Measurements from ENCODE around the gene CUL2.
"Not testable (repeated sequence)": the region's sequence is repeated elsewhere in the genome, so short reads cannot be mapped to it uniquely, and the experiment has no call there.

Gene CUL2

GRCh38 chr10:34974364-34975065 lies 115.6 kb downstream of the CUL2 start:
- not testable (repeated sequence) for H3K27me3 ChIP-seq (ENCODE audit: insufficient read depth, low read length); H3K27ac ChIP-seq (ENCODE audit: low read length); H3K36me3 ChIP-seq (ENCODE audit: insufficient read depth, low read depth, low read length); H3K4me1 ChIP-seq (ENCODE audit: insufficient read depth, low read length); H3K9me3 ChIP-seq (ENCODE audit: insufficient read depth, low read depth, low read length); H3K9ac ChIP-seq (ENCODE audit: low read depth, low read length); H3K4me3 ChIP-seq (ENCODE audit: low read length)

GRCh38 chr10:34973757-34974156 lies 116.4 kb downstream of the CUL2 start:
- not testable (repeated sequence) for H3K27ac ChIP-seq (ENCODE audit: low read length); H3K9ac ChIP-seq (ENCODE audit: low read depth, low read length); H3K4me3 ChIP-seq (ENCODE audit: low read length); H3K4me1 ChIP-seq (ENCODE audit: insufficient read depth, low read length); H3K27me3 ChIP-seq (ENCODE audit: insufficient read depth, low read length); H3K9me3 ChIP-seq (ENCODE audit: insufficient read depth, low read depth, low read length); H3K36me3 ChIP-seq (ENCODE audit: insufficient read depth, low read depth, low read length)

- not testable (repeated sequence) for H3K9ac ChIP-seq (ENCODE audit: low read depth, low read length); H3K36me3 ChIP-seq (ENCODE audit: insufficient read depth, low read depth, low read length); H3K27ac ChIP-seq (ENCODE audit: low read length); H3K4me3 ChIP-seq (ENCODE audit: low read length); H3K4me1 ChIP-seq (ENCODE audit: insufficient read depth, low read length); H3K27me3 ChIP-seq (ENCODE audit: insufficient read depth, low read length); H3K9me3 ChIP-seq (ENCODE audit: insufficient read depth, low read depth, low read length)
Observed at GRCh38 chr10:34973121-34973520, 117.0 kb downstream of the CUL2 start.

- H3K9me3 ChIP-seq (ENCODE audit: insufficient read depth, low read depth, low read length); H3K27me3 ChIP-seq (ENCODE audit: insufficient read depth, low read length); H3K4me1 ChIP-seq (ENCODE audit: insufficient read depth, low read length); H3K9ac ChIP-seq (ENCODE audit: low read depth, low read length); H3K27ac ChIP-seq (ENCODE audit: low read length); H3K36me3 ChIP-seq (ENCODE audit: insufficient read depth, low read depth, low read length); H3K4me3 ChIP-seq (ENCODE audit: low read length): not testable (repeated sequence)
Observed at GRCh38 chr10:34972591-34972990, 117.5 kb downstream of the CUL2 start.

GRCh38 chr10:34971606-34972334 lies 118.4 kb downstream of the CUL2 start:
- not testable (repeated sequence) for H3K9ac ChIP-seq (ENCODE audit: low read depth, low read length)

GRCh38 chr10:34969171-34969570 lies 121.0 kb downstream of the CUL2 start:
- Histone ChIP-seq H3K27me3 (ENCODE audit: insufficient read depth, low read length) (no peaks in the 10 kb centered on the region), H3K9ac (ENCODE audit: low read depth, low read length) (no peak overlapping the region), H3K4me3 (ENCODE audit: low read length) (no peak overlapping the region), H3K9me3 (ENCODE audit: insufficient read depth, low read depth, low read length) (no peaks in the 10 kb centered on the region), H3K27ac (ENCODE audit: low read length) (no peak overlapping the region), H3K4me1 (ENCODE audit: insufficient read depth, low read length) (no peaks in the 10 kb centered on the region), H3K36me3 (ENCODE audit: insufficient read depth, low read depth, low read length) (no peaks in the 10 kb centered on the region)

More at GRCh38 chr10:34971606-34972334, 118.4 kb downstream of the CUL2 start:
- H3K4me3 ChIP-seq (ENCODE audit: low read length); H3K27me3 ChIP-seq (ENCODE audit: insufficient read depth, low read length); H3K9me3 ChIP-seq (ENCODE audit: insufficient read depth, low read depth, low read length); H3K4me1 ChIP-seq (ENCODE audit: insufficient read depth, low read length); H3K27ac ChIP-seq (ENCODE audit: low read length); H3K36me3 ChIP-seq (ENCODE audit: insufficient read depth, low read depth, low read length): not testable (repeated sequence)

- Histone ChIP-seq H3K36me3 (ENCODE audit: insufficient read depth, low read depth, low read length) (no peaks in the 10 kb centered on the region), H3K4me1 (ENCODE audit: insufficient read depth, low read length) (no peaks in the 10 kb centered on the region), H3K9me3 (ENCODE audit: insufficient read depth, low read depth, low read length) (no peaks in the 10 kb centered on the region), H3K4me3 (ENCODE audit: low read length) (no peak overlapping the region), H3K27me3 (ENCODE audit: insufficient read depth, low read length) (no peaks in the 10 kb centered on the region), H3K27ac (ENCODE audit: low read length) (no peak overlapping the region), H3K9ac (ENCODE audit: low read depth, low read length) (no peak overlapping the region)
Observed at GRCh38 chr10:34967335-34967880, 122.7 kb downstream of the CUL2 start.

- Histone ChIP-seq H3K36me3 (ENCODE audit: insufficient read depth, low read depth, low read length) (no peaks in the 10 kb centered on the region), H3K27ac (ENCODE audit: low read length) (no peak overlapping the region), H3K9ac (ENCODE audit: low read depth, low read length) (no peak overlapping the region), H3K4me3 (ENCODE audit: low read length) (no peak overlapping the region), H3K4me1 (ENCODE audit: insufficient read depth, low read length) (no peaks in the 10 kb centered on the region), H3K9me3 (ENCODE audit: insufficient read depth, low read depth, low read length) (no peaks in the 10 kb centered on the region), H3K27me3 (ENCODE audit: insufficient read depth, low read length) (no peaks in the 10 kb centered on the region)
Observed at GRCh38 chr10:34966451-34966850, 123.7 kb downstream of the CUL2 start.

GRCh38 chr10:34966040-34966439 lies 124.1 kb downstream of the CUL2 start:
- H3K27me3 ChIP-seq (ENCODE audit: insufficient read depth, low read length), result no peaks in the 10 kb centered on the region
- H3K9me3 ChIP-seq (ENCODE audit: insufficient read depth, low read depth, low read length), result no peaks in the 10 kb centered on the region
- no peaks in the 10 kb centered on the region for H3K36me3 ChIP-seq (ENCODE audit: insufficient read depth, low read depth, low read length)
- no peak overlapping the region for H3K27ac ChIP-seq (ENCODE audit: low read length)
- no peak overlapping the region for H3K9ac ChIP-seq (ENCODE audit: low read depth, low read length)
- no peak overlapping the region for H3K4me3 ChIP-seq (ENCODE audit: low read length)
- no peaks in the 10 kb centered on the region for H3K4me1 ChIP-seq (ENCODE audit: insufficient read depth, low read length)

GRCh38 chr10:34964166-34964800 lies 125.9 kb downstream of the CUL2 start:
- Histone ChIP-seq H3K9ac (ENCODE audit: low read depth, low read length) (no peak overlapping the region), H3K27me3 (ENCODE audit: insufficient read depth, low read length) (no peaks in the 10 kb centered on the region), H3K4me3 (ENCODE audit: low read length) (no peak overlapping the region), H3K36me3 (ENCODE audit: insufficient read depth, low read depth, low read length) (no peaks in the 10 kb centered on the region), H3K27ac (ENCODE audit: low read length) (no peak overlapping the region), H3K4me1 (ENCODE audit: insufficient read depth, low read length) (no peaks in the 10 kb centered on the region), H3K9me3 (ENCODE audit: insufficient read depth, low read depth, low read length) (no peaks in the 10 kb centered on the region)

GRCh38 chr10:34962866-34963265 lies 127.3 kb downstream of the CUL2 start:
- Histone ChIP-seq H3K9me3 (ENCODE audit: insufficient read depth, low read depth, low read length) (no peaks in the 10 kb centered on the region), H3K9ac (ENCODE audit: low read depth, low read length) (no peak overlapping the region)

GRCh38 chr10:34960983-34961382 lies 129.2 kb downstream of the CUL2 start:
- Histone ChIP-seq H3K27ac (ENCODE audit: low read length) (no peak overlapping the region), H3K4me1 (ENCODE audit: insufficient read depth, low read length) (no peaks in the 10 kb centered on the region), H3K9me3 (ENCODE audit: insufficient read depth, low read depth, low read length) (no peaks in the 10 kb centered on the region), H3K4me3 (ENCODE audit: low read length) (no peak overlapping the region), H3K36me3 (ENCODE audit: insufficient read depth, low read depth, low read length) (no peaks in the 10 kb centered on the region), H3K27me3 (ENCODE audit: insufficient read depth, low read length) (no peaks in the 10 kb centered on the region), H3K9ac (ENCODE audit: low read depth, low read length) (no peak overlapping the region)

More at GRCh38 chr10:34962866-34963265, 127.3 kb downstream of the CUL2 start:
- Histone ChIP-seq H3K4me3 (ENCODE audit: low read length) (no peak overlapping the region), H3K27ac (ENCODE audit: low read length) (no peak overlapping the region), H3K27me3 (ENCODE audit: insufficient read depth, low read length) (no peaks in the 10 kb centered on the region), H3K36me3 (ENCODE audit: insufficient read depth, low read depth, low read length) (no peaks in the 10 kb centered on the region), H3K4me1 (ENCODE audit: insufficient read depth, low read length) (no peaks in the 10 kb centered on the region)

Data from iPS-20b (cell line).